ENCODE results near the gene GIT1. TPM values are rescaled to one million over a fixed set of nuclear protein-coding genes. Genes with fewer than 3 reads are reported as not detected.
A peak's percentile ranks its signal among the peaks of the same experiment; 100 is the strongest.

GIT1 gene
- total and polyA plus RNA-seq, 2 of the 13 experiments (the other 11 are each of a cell fraction or from before 2014, with no cell fraction given) = 14.2 to 30.8 TPM

DNA sequence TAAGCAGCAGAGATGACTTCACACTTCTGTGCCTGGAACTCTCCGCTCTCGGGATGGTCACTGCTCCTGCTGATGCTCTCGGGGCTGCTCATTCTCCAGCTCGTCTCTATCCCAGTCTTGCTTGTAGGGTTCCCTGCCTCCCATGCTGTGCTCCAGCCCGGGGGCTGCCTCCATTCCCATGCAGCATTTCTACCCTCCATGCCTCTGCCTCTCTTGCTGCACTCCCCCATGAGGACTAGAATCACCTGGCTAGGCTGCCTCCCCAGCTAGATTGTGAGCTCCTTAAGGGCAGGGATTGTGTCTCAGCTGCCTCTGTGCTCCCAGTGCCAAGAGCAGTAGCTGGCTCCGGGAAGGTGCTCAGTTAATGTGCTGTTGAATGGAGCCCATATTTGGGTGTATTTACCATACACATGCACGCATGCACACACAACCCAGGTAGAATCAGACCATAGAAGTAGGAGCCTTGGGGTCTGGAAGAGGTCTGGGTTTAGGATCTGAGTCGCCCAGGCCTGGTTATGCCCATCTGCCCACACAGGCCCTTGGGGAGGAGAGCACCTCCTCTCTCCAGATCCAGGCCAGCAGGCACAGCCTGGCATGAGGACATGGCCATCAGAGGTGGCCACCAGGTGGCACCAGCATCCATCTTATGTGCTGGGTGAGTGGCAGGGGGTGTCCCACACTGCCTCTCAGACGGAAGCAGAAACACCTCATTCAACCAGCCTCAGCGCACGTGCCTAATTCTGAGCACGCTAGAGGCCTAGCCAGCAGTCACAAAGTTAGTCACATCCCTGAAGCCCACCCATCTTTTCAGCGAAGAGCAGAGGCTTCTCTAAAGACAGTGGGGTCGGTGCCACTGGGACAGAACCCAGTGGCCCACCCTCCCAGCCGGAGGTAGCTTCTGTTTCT lies 9.3 kb downstream of the GIT1 start:
- Histone ChIP-seq H3K27ac (ENCODE audit: extremely low read length, insufficient read depth, low read length) (no peak overlapping the region), H3K9me3 (ENCODE audit: low read length) (no peaks in the 10 kb centered on the region), H3K4me2 (ENCODE audit: low read depth, low read length) (no peak overlapping the region), H3K79me2 (ENCODE audit: insufficient read depth, low read length) (no peaks in the 10 kb centered on the region), H3K27me3 (ENCODE audit: control insufficient read depth in 1 of 2, insufficient read depth in 2 of 2, low read length in 2 of 2) (no peaks in the 10 kb centered on the region), H4K20me1 (ENCODE audit: insufficient read depth, low read length) (no peaks in the 10 kb centered on the region; the same call in 1 of the 2 replicates), H3K4me3 (replicated peaks in 1 of 3; ENCODE audit: insufficient read depth in 1 of 3, low read depth in 2 of 3, low read length in 3 of 3) (no peak overlapping the region), H2AFZ (ENCODE audit: low read length) (no peak overlapping the region), H3K9ac (ENCODE audit: insufficient read depth, low read depth, low read length) (no peak overlapping the region), H3K36me3 (replicated peaks in 1 of 2; ENCODE audit: control insufficient read depth in 1 of 2, insufficient read depth in 2 of 2, low read length in 2 of 2) (peaks cover 6 to 20% of the 10 kb centered on the region in 2 experiments; a peak in 4 of 5 replicates), H3K4me1 (ENCODE audit: insufficient read depth, low read length) (peaks cover 20% of the 10 kb centered on the region)
- DNase-seq (ENCODE audit: low spot score) (peak; percentile 64), FAIRE-seq (peak; percentile 89), ATAC-seq (peak; percentile 86)
- POLR2A ChIA-PET = no interaction called here
- intact Hi-C loops (cut with micrococcal nuclease; ENCODE audit: unreplicated experiment) (loop anchor here (1.0 kb wide), 1 partner anchor 11 kb away; no protein-coding TSS in a partner anchor), in situ Hi-C loops (cut with HindIII; ENCODE audit: extremely low pct_ligation_motif_present, low pct_unique_long_range_greater_than_20kb) (loop anchor here (5.0 kb wide), 1 partner anchor 37 kb away; no protein-coding TSS in a partner anchor)
- BruUV-seq (replicated peaks) = no TSS peak
- 89% methylated on average over 10 of the region's 15 CpGs for WGBS (ENCODE audit: low lambda C conversion rate)
- CTCF ChIA-PET (ENCODE audit: low intra/inter-chr PET ratio, low total read pairs) = interaction anchor here (0.7 to 3.1 kb wide), 7 partner anchors 12 to 199 kb away, joined by 3 to 39 read pairs (median 3); partner anchors contain the start of genes ABHD15, ANKRD13B and TP53I13
- TF ChIP-seq HNRNPL (IDR thresholded peaks at IDR 0.05; ENCODE audit: low read depth, low read length) (peak; percentile 92), CBX5 (CRISPR knock-in tag; IDR thresholded peaks at IDR 0.05; ENCODE audit: borderline replicate concordance) (peak; percentile 73; the same call in 1 of the 2 replicates), CHCHD3 (CRISPR knock-in tag; IDR thresholded peaks at IDR 0.05) (no peak), HNRNPLL (IDR thresholded peaks at IDR 0.05; ENCODE audit: low read depth, low read length, poor library complexity, severe bottlenecking) (no peak), SIX4 (CRISPR knock-in tag; IDR thresholded peaks at IDR 0.05) (no peak), ZFY (CRISPR knock-in tag; IDR thresholded peaks at IDR 0.05) (no peak; the same call in 1 of the 2 replicates), NFRKB (IDR thresholded peaks at IDR 0.05) (no peak), ZKSCAN5 (CRISPR knock-in tag; IDR thresholded peaks at IDR 0.05) (no peak), ZNF614 (CRISPR knock-in tag; IDR thresholded peaks at IDR 0.05; ENCODE audit: borderline replicate concordance) (no peak), ZNF205 (CRISPR knock-in tag; IDR thresholded peaks at IDR 0.05) (no peak), ZC3H4 (CRISPR knock-in tag; IDR thresholded peaks at IDR 0.05; ENCODE audit: borderline replicate concordance) (no peak), ELF4 (CRISPR knock-in tag; IDR thresholded peaks at IDR 0.05; ENCODE audit: borderline replicate concordance) (no peak), MZF1 (CRISPR knock-in tag; IDR thresholded peaks at IDR 0.05; ENCODE audit: borderline replicate concordance) (0 out of 2 replicates have a peak, but pooled peaks have one; percentile 60), HNRNPK (IDR thresholded peaks at IDR 0.05; ENCODE audit: low read depth, low read length, poor library complexity, severe bottlenecking) (no peak)
- TF ChIP-seq, protein P1, sequence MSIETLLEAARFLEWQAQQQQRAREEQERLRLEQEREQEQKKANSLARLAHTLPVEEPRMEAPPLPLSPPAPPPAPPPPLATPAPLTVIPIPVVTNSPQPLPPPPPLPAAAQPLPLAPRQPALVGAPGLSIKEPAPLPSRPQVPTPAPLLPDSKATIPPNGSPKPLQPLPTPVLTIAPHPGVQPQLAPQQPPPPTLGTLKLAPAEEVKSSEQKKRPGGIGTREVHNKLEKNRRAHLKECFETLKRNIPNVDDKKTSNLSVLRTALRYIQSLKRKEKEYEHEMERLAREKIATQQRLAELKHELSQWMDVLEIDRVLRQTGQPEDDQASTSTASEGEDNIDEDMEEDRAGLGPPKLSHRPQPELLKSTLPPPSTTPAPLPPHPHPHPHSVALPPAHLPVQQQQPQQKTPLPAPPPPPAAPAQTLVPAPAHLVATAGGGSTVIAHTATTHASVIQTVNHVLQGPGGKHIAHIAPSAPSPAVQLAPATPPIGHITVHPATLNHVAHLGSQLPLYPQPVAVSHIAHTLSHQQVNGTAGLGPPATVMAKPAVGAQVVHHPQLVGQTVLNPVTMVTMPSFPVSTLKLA (IDR thresholded peaks at IDR 0.05) = no peak
- TF ChIP-seq, protein P2, sequence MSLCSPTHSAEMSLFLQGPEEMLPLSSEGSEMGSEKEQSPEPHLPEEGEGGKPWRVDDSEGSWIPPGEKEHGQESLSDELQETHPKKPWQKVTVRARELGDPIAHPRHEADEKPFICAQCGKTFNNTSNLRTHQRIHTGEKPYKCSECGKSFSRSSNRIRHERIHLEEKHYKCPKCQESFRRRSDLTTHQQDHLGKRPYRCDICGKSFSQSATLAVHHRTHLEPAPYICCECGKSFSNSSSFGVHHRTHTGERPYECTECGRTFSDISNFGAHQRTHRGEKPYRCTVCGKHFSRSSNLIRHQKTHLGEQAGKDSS (CRISPR knock-in tag; IDR thresholded peaks at IDR 0.05; ENCODE audit: borderline replicate concordance, low read depth) = 0 out of 2 replicates have a peak, but pooled peaks have one; percentile 50
- TF ChIP-seq, protein P3, sequence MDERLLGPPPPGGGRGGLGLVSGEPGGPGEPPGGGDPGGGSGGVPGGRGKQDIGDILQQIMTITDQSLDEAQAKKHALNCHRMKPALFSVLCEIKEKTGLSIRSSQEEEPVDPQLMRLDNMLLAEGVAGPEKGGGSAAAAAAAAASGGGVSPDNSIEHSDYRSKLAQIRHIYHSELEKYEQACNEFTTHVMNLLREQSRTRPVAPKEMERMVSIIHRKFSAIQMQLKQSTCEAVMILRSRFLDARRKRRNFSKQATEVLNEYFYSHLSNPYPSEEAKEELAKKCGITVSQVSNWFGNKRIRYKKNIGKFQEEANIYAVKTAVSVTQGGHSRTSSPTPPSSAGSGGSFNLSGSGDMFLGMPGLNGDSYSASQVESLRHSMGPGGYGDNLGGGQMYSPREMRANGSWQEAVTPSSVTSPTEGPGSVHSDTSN (CRISPR knock-in tag; IDR thresholded peaks at IDR 0.05) = peak; percentile 65
- TF ChIP-seq, protein P4, sequence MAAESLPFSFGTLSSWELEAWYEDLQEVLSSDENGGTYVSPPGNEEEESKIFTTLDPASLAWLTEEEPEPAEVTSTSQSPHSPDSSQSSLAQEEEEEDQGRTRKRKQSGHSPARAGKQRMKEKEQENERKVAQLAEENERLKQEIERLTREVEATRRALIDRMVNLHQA (CRISPR knock-in tag; IDR thresholded peaks at IDR 0.05) = no peak
- TF ChIP-seq, protein P5, sequence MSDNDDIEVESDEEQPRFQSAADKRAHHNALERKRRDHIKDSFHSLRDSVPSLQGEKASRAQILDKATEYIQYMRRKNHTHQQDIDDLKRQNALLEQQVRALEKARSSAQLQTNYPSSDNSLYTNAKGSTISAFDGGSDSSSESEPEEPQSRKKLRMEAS (IDR thresholded peaks at IDR 0.05) = peak; percentile 63
